HepG2 (cell line): ENCODE data around the gene KCNK18. TPM values are rescaled to one million over a fixed set of nuclear protein-coding genes. Genes with fewer than 3 reads are reported as not detected.

ENCODE experiments used
- CBFB ChIP-seq: sonication (generic); formaldehyde crosslinking; IDR thresholded peaks from 2 replicates; pipeline ENCODE4 v1.4.0; 2020; ENCODE audit warnings: missing genetic modification reagents
- FLYWCH1 ChIP-seq: sonication (generic); formaldehyde crosslinking; IDR thresholded peaks from 2 replicates; pipeline ENCODE4 v1.8.1; 2023; ENCODE audit warnings: mild to moderate bottlenecking, missing genetic modification reagents
- HNRNPLL ChIP-seq: fragments of 200-400 bp; formaldehyde crosslinking; IDR thresholded peaks from 2 replicates; pipeline ENCODE4 v1.6.1; 2017; ENCODE audit warnings: mild to moderate bottlenecking, low read depth, low read length; ENCODE audit not compliant: poor library complexity, severe bottlenecking
- HOXA7 ChIP-seq: sonication (generic); formaldehyde crosslinking; IDR thresholded peaks from 2 replicates; pipeline ENCODE4 v1.8.1; 2022; ENCODE audit warnings: mild to moderate bottlenecking, missing genetic modification reagents, moderate library complexity
- MED1 ChIP-seq: sonication (generic); formaldehyde crosslinking; IDR thresholded peaks from 2 replicates; pipeline ENCODE4 v1.4.0; 2020; ENCODE audit warnings: missing genetic modification reagents
- MTF2 ChIP-seq: sonication (generic); formaldehyde crosslinking; IDR thresholded peaks from 2 replicates; pipeline ENCODE4 v1.5.0; 2020; ENCODE audit warnings: missing genetic modification reagents, borderline replicate concordance
- MXD4 ChIP-seq: IDR thresholded peaks from 2 replicates; pipeline ENCODE4 v1.6.1; 2016; ENCODE audit warnings: mild to moderate bottlenecking, missing biosample characterization, missing genetic modification reagents
- MYC ChIP-seq: sonication (generic); formaldehyde crosslinking; IDR thresholded peaks from 2 replicates; pipeline ENCODE4 v1.9.0; 2021; ENCODE audit warnings: missing genetic modification reagents, borderline replicate concordance
- NFIB ChIP-seq: sonication (generic); formaldehyde crosslinking; IDR thresholded peaks from 2 replicates; pipeline ENCODE4 v1.9.0; 2021; ENCODE audit warnings: missing genetic modification reagents, mild to moderate bottlenecking, borderline replicate concordance
- PHF8 ChIP-seq: sonication (generic); formaldehyde crosslinking; IDR thresholded peaks from 2 replicates; pipeline ENCODE4 v1.5.0; 2020; ENCODE audit warnings: missing genetic modification reagents
- SP1 ChIP-seq, 2 experiments: fragments of 450-650 bp in 1 of 2; sonication (generic) in 1 of 2; formaldehyde crosslinking in 1 of 2; IDR thresholded peaks; 2 replicates each; pipeline versions ENCODE4 v1.4.0 to v1.6.1; 2016 to 2020; ENCODE audit warnings: missing genetic modification reagents in 1 of 2
- TP53 ChIP-seq: sonication (generic); formaldehyde crosslinking; conservative IDR thresholded peaks from 2 replicates; pipeline ENCODE4 v1.4.0; 2020; ENCODE audit warnings: missing genetic modification reagents
- ZBTB7A ChIP-seq: sonication (generic); formaldehyde crosslinking; IDR thresholded peaks from 2 replicates; pipeline ENCODE4 v1.8.0; 2022; ENCODE audit warnings: mild to moderate bottlenecking, missing genetic modification reagents
- ZNF207 ChIP-seq: fragments of 450-650 bp; IDR thresholded peaks from 2 replicates; pipeline ENCODE4 v1.6.1; 2016; ENCODE audit warnings: antibody characterized with exemption, borderline replicate concordance
- ZNF225 ChIP-seq: sonication (generic); formaldehyde crosslinking; IDR thresholded peaks from 2 replicates; pipeline ENCODE4 v1.4.0; 2020; ENCODE audit warnings: mild to moderate bottlenecking, missing genetic modification reagents
- ZNF430 ChIP-seq: sonication (generic); formaldehyde crosslinking; IDR thresholded peaks from 2 replicates; pipeline ENCODE4 v1.9.0; 2021; ENCODE audit warnings: mild to moderate bottlenecking, missing genetic modification reagents
- ZNF543 ChIP-seq: sonication (generic); formaldehyde crosslinking; IDR thresholded peaks from 2 replicates; pipeline ENCODE4 v1.4.0; 2020; ENCODE audit warnings: mild to moderate bottlenecking, missing genetic modification reagents
- ZNF616 ChIP-seq: sonication (generic); formaldehyde crosslinking; IDR thresholded peaks from 2 replicates; pipeline ENCODE4 v1.5.0; 2020; ENCODE audit warnings: low read depth, mild to moderate bottlenecking, missing genetic modification reagents
- ZNF709 ChIP-seq: sonication (generic); formaldehyde crosslinking; IDR thresholded peaks from 2 replicates; pipeline ENCODE4 v1.5.0; 2020; ENCODE audit warnings: mild to moderate bottlenecking, missing genetic modification reagents
- ZNF782 ChIP-seq: sonication (generic); formaldehyde crosslinking; IDR thresholded peaks from 2 replicates; pipeline ENCODE4 v1.4.0; 2020; ENCODE audit warnings: missing genetic modification reagents, mild to moderate bottlenecking, borderline replicate concordance
- ZNF878 ChIP-seq: sonication (generic); formaldehyde crosslinking; IDR thresholded peaks from 2 replicates; pipeline ENCODE4 v1.8.1; 2023; ENCODE audit warnings: mild to moderate bottlenecking, missing genetic modification reagents, moderate library complexity
- ZNF891 ChIP-seq: sonication (generic); formaldehyde crosslinking; IDR thresholded peaks from 2 replicates; pipeline ENCODE4 v1.5.0; 2020; ENCODE audit warnings: mild to moderate bottlenecking, missing genetic modification reagents
- polyA plus RNA-seq, 8 experiments: library from polyadenylated mRNA; depleted of rRNA in 3 of 8; stranded (reverse) in 7 of 8; unstranded in 1 of 8; fragments of >200 nt; fragmentation: Illumina TruSeq in 4 of 8; extraction: Trizol in 4 of 8; gene quantifications; 2 replicates each; pipeline versions ENCODE4 v1.2.1 to v1.2.3, GENCODE V29; 2011 to 2016; ENCODE audit warnings: low read depth in 4 of 8, missing spikeins in 1 of 8, mixed read lengths in 1 of 8; ENCODE audit not compliant: insufficient read depth in 1 of 8
- total RNA-seq, 5 experiments: library from RNA; depleted of rRNA; stranded (reverse); fragments of >200 nt; fragmentation: Illumina TruSeq; extraction: Trizol; gene quantifications; 2 replicates each; pipeline ENCODE4 v1.2.3, GENCODE V29; 2016; ENCODE audit warnings: low read depth in 1 of 5
- TF ChIP-seq, protein P1 (sequence below): sonication (generic); formaldehyde crosslinking; IDR thresholded peaks from 2 replicates; pipeline ENCODE4 v1.5.0; 2020; ENCODE audit warnings: mild to moderate bottlenecking, missing genetic modification reagents
- TF ChIP-seq, protein P2 (sequence below): sonication (generic); formaldehyde crosslinking; IDR thresholded peaks from 2 replicates; pipeline ENCODE4 v1.5.0; 2020; ENCODE audit warnings: mild to moderate bottlenecking, low read depth, missing genetic modification reagents, borderline replicate concordance
- TF ChIP-seq, protein P3 (sequence below): sonication (generic); formaldehyde crosslinking; IDR thresholded peaks from 2 replicates; pipeline ENCODE4 v1.5.1; 2020; ENCODE audit warnings: mild to moderate bottlenecking, missing genetic modification reagents, moderate library complexity

The KCNK18 gene
- total and polyA plus RNA-seq, 2 of the 13 experiments (the other 11 are each of a cell fraction or from before 2014, with no cell fraction given), result not detected

DNA sequence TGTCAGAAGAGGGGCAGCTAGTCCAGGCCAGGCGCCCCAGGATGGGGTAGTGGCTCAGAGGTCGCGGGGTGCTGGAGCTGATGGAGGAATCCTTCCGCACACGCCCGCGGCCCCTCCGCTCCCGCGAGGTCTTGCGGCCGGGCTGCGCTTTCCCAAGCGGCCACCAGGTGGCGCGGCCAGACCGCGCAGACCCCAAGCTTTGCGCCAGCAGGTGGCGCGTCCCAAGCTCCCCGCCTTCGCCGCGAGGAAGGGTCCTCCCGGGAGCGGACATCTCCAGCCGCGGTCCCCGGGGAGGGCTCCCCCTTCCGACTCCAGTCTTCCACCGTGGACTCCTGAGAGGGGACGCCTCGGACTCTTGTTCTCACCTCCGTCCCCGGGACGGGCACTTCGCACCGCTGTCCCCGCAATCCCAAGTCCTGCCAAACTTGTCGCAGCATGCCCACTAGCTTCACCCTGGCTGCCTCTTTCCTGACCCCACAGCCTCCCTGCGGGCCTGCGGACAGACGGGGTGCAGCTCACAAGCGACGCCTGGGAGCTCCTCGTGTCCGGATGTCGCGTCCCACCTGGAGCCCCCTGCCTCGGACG is 19.4 kb downstream of the KCNK18 start (continued):
- TF ChIP-seq ZNF782 (CRISPR knock-in tag) (peak; percentile 46; the same call in 1 of the 2 replicates), ZNF207 (no peak), ZNF225 (CRISPR knock-in tag) (peak; percentile 64; the same call in 1 of the 2 replicates), MYC (CRISPR knock-in tag) (no peak), PHF8 (CRISPR knock-in tag) (peak; percentile 57), NFIB (CRISPR knock-in tag) (no peak), FLYWCH1 (CRISPR knock-in tag) (0 out of 2 replicates have a peak, but pooled peaks have one; percentile 28), CBFB (CRISPR knock-in tag) (peak; percentile 78; the same call in 1 of the 2 replicates), ZBTB7A (CRISPR knock-in tag) (peak; percentile 89), MED1 (no peak), ZNF616 (no peak), MTF2 (peak; percentile 96; the same call in 1 of the 2 replicates), ZNF430 (CRISPR knock-in tag) (peak; percentile 60; the same call in 1 of the 2 replicates), HNRNPLL (peak; percentile 34), HOXA7 (CRISPR knock-in tag) (no peak), SP1 (IDR thresholded peaks at IDR 0.05) (no peak), SP1 (CRISPR knock-in tag; IDR thresholded peaks at IDR 0.05) (no peak; the same call in 1 of the 2 replicates), ZNF891 (CRISPR knock-in tag) (no peak), ZNF543 (CRISPR knock-in tag) (no peak; the same call in 1 of the 2 replicates), MXD4 (CRISPR knock-in tag) (no peak), ZNF709 (CRISPR knock-in tag) (peak; percentile 56; the same call in 1 of the 2 replicates), TP53 (no peak; the same call in 1 of the 2 replicates), ZNF878 (CRISPR knock-in tag) (no peak)
- TF ChIP-seq, protein P1, sequence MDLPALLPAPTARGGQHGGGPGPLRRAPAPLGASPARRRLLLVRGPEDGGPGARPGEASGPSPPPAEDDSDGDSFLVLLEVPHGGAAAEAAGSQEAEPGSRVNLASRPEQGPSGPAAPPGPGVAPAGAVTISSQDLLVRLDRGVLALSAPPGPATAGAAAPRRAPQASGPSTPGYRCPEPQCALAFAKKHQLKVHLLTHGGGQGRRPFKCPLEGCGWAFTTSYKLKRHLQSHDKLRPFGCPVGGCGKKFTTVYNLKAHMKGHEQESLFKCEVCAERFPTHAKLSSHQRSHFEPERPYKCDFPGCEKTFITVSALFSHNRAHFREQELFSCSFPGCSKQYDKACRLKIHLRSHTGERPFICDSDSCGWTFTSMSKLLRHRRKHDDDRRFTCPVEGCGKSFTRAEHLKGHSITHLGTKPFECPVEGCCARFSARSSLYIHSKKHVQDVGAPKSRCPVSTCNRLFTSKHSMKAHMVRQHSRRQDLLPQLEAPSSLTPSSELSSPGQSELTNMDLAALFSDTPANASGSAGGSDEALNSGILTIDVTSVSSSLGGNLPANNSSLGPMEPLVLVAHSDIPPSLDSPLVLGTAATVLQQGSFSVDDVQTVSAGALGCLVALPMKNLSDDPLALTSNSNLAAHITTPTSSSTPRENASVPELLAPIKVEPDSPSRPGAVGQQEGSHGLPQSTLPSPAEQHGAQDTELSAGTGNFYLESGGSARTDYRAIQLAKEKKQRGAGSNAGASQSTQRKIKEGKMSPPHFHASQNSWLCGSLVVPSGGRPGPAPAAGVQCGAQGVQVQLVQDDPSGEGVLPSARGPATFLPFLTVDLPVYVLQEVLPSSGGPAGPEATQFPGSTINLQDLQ, result no peak
- TF ChIP-seq, protein P2, sequence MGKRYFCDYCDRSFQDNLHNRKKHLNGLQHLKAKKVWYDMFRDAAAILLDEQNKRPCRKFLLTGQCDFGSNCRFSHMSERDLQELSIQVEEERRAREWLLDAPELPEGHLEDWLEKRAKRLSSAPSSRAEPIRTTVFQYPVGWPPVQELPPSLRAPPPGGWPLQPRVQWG (CRISPR knock-in tag), result no peak
- TF ChIP-seq, protein P3, sequence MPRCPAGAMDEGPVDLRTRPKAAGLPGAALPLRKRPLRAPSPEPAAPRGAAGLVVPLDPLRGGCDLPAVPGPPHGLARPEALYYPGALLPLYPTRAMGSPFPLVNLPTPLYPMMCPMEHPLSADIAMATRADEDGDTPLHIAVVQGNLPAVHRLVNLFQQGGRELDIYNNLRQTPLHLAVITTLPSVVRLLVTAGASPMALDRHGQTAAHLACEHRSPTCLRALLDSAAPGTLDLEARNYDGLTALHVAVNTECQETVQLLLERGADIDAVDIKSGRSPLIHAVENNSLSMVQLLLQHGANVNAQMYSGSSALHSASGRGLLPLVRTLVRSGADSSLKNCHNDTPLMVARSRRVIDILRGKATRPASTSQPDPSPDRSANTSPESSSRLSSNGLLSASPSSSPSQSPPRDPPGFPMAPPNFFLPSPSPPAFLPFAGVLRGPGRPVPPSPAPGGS (CRISPR knock-in tag), result no peak
